Neural progenitor cell (in vitro differentiated cells): ENCODE measurements around the gene MC1R. TPM values are rescaled to one million over a fixed set of nuclear protein-coding genes. Genes with fewer than 3 reads are reported as not detected.

Source experiments
- DNase-seq: peaks from one replicate; pipeline ENCODE4 v3.0.0-alpha.2; 2016; ENCODE audit warnings: low spot score
- H2AFZ ChIP-seq: fragments of 200-600 bp; sonication (generic); replicated peaks from 2 replicates; pipeline ENCODE4 v1.6.1; 2016; ENCODE audit warnings: antibody characterized with exemption
- H3F3A ChIP-seq: fragments of 200-600 bp; sonication (generic); 2 replicates; pipeline ENCODE4 v1.6.1; 2016; ENCODE audit warnings: antibody characterized with exemption, low read depth
- H3K27ac ChIP-seq: fragments of 200-600 bp; sonication (generic); 2 replicates; pipeline ENCODE4 v1.5.1; 2016; ENCODE audit warnings: mild to moderate bottlenecking
- H3K27me3 ChIP-seq: fragments of 200-600 bp; sonication (generic); 2 replicates; pipeline ENCODE4 v1.6.1; 2016; ENCODE audit warnings: mild to moderate bottlenecking, moderate library complexity
- H3K36me3 ChIP-seq: fragments of 200-600 bp; sonication (generic); 2 replicates; pipeline ENCODE4 v1.5.1; 2016
- H3K4me1 ChIP-seq: fragments of 200-600 bp; sonication (generic); 2 replicates; pipeline ENCODE4 v1.6.1; 2016; ENCODE audit warnings: mixed run types
- H3K4me2 ChIP-seq: fragments of 200-600 bp; sonication (generic); 2 replicates; pipeline ENCODE4 v1.6.1; 2016
- H3K4me3 ChIP-seq: fragments of 200-600 bp; sonication (generic); 2 replicates; pipeline ENCODE4 v1.5.1; 2016
- H3K79me2 ChIP-seq: fragments of 200-600 bp; sonication (generic); 2 replicates; pipeline ENCODE4 v1.6.1; 2016; ENCODE audit warnings: low read depth
- H3K9ac ChIP-seq: fragments of 200-600 bp; sonication (generic); 2 replicates; pipeline ENCODE4 v1.6.1; 2016
- H3K9me3 ChIP-seq: fragments of 200-600 bp; sonication (generic); 2 replicates; pipeline ENCODE4 v1.5.1; 2016; ENCODE audit warnings: low read depth
- H4K20me1 ChIP-seq: fragments of 200-600 bp; sonication (generic); 2 replicates; pipeline ENCODE4 v1.6.1; 2016; ENCODE audit warnings: low read depth
- H3K27ac Mint-ChIP-seq: 3 replicates; pipeline ENCODE4 v1.8.0; 2021; ENCODE audit warnings: mixed read lengths
- H3K27me3 Mint-ChIP-seq: 2 replicates; pipeline ENCODE4 v1.8.0; 2022; ENCODE audit warnings: low read depth, mild to moderate bottlenecking, inconsistent platforms, moderate library complexity, mixed read lengths; ENCODE audit not compliant: insufficient read depth
- H3K36me3 Mint-ChIP-seq: 3 replicates; pipeline ENCODE4 v1.8.0; 2021; ENCODE audit warnings: mixed read lengths
- H3K4me1 Mint-ChIP-seq: 3 replicates; pipeline ENCODE4 v1.8.0; 2021; ENCODE audit warnings: mixed read lengths
- H3K4me3 Mint-ChIP-seq: 3 replicates; pipeline ENCODE4 v1.8.0; 2021; ENCODE audit warnings: mild to moderate bottlenecking, moderate library complexity, mixed read lengths
- H3K9me3 Mint-ChIP-seq: 3 replicates; pipeline ENCODE4 v1.8.0; 2020; ENCODE audit warnings: mixed read lengths
- EZH2 ChIP-seq: fragments of 200-600 bp; sonication (generic); IDR thresholded peaks from 2 replicates; pipeline ENCODE4 v1.6.1; 2017; ENCODE audit warnings: antibody characterized with exemption, mild to moderate bottlenecking, moderate library complexity
- EZH2phosphoT487 ChIP-seq: fragments of 200-600 bp; sonication (generic); IDR thresholded peaks from 2 replicates; pipeline ENCODE4 v1.6.1; 2017; ENCODE audit warnings: antibody characterized with exemption
- total RNA-seq: library from RNA; depleted of rRNA; stranded (reverse); fragments of >200 nt; gene quantifications from 2 replicates; pipeline ENCODE4 v1.2.3, GENCODE V29; 2015; ENCODE audit warnings: low replicate concordance
- TF ChIP-seq, protein P1 (sequence below): fragments of 200-600 bp; sonication (generic); IDR thresholded peaks from 2 replicates; pipeline ENCODE4 v1.5.1; 2017; ENCODE audit warnings: antibody characterized with exemption, mild to moderate bottlenecking

The MC1R gene
- total RNA-seq, 1 donor from 2014 or later = 1.7 TPM

DNA sequence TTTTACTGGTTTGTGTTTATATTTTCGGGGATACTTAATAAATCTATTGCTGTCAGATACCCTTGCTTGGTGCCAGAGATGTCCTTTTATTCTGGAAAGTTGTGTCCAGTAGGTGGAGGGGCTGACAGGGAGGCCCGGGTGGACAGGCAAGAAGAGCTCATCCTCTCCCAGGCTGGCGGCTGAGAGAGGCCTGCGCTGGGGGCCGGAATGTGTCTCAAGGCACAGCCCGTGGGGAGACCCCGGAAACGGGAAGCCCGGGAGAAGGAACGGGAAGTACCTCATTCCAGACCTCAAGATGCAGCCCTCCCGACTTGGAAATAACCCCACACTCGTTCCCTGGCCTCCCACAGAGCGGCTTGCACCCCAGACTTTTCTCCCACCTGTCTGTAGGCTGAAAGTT lies 17.4 kb downstream of the MC1R start:
- Histone ChIP-seq H3K27ac (no peak overlapping the region), H2AFZ (no peak overlapping the region), H3K79me2 (no peaks in the 10 kb centered on the region), H4K20me1 (no peaks in the 10 kb centered on the region), H3F3A (no peaks in the 10 kb centered on the region), H3K9ac (no peak overlapping the region), H3K4me3 (no peak overlapping the region), H3K27me3 (no peaks in the 10 kb centered on the region), H3K4me1 (no peaks in the 10 kb centered on the region), H3K4me2 (no peak overlapping the region), H3K36me3 (no peaks in the 10 kb centered on the region), H3K9me3 (no peaks in the 10 kb centered on the region)
- TF ChIP-seq EZH2phosphoT487 = no peak
- TF ChIP-seq, protein P1, sequence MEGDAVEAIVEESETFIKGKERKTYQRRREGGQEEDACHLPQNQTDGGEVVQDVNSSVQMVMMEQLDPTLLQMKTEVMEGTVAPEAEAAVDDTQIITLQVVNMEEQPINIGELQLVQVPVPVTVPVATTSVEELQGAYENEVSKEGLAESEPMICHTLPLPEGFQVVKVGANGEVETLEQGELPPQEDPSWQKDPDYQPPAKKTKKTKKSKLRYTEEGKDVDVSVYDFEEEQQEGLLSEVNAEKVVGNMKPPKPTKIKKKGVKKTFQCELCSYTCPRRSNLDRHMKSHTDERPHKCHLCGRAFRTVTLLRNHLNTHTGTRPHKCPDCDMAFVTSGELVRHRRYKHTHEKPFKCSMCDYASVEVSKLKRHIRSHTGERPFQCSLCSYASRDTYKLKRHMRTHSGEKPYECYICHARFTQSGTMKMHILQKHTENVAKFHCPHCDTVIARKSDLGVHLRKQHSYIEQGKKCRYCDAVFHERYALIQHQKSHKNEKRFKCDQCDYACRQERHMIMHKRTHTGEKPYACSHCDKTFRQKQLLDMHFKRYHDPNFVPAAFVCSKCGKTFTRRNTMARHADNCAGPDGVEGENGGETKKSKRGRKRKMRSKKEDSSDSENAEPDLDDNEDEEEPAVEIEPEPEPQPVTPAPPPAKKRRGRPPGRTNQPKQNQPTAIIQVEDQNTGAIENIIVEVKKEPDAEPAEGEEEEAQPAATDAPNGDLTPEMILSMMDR = no peak
- no peak for TF ChIP-seq EZH2
- Mint-ChIP-seq H3K9me3 (no peaks in the 10 kb centered on the region), H3K4me1 (peaks cover 3% of the 10 kb centered on the region), H3K27ac (no peak overlapping the region), H3K27me3 (peaks cover 2% of the 10 kb centered on the region), H3K4me3 (no peak overlapping the region), H3K36me3 (peaks cover 18% of the 10 kb centered on the region)
- no peak for DNase-seq

DNA sequence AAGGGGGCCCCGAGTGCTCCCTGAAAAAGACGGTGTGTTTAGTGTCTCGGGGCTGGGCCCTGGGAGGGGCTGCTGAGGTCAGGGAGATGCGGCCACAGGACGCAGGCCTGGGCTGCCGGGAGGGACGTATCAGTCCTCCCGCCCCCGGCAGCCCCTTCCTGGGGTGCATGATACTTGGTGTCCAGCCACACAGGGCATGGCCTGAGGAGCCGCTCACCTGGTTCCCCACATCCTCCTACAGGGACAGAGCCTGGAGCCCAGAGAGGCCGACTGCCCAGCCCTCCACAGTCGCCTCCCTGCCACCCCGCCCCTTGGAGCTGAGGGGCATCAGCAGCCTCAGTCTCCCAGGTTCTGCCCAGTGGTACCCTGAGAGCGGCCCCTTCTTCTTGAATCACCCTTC lies 17.8 kb downstream of the MC1R start:
- H2AFZ ChIP-seq = no peak overlapping the region
- peaks cover 2% of the 10 kb centered on the region for H3K27me3 Mint-ChIP-seq
- no peaks in the 10 kb centered on the region for H3K9me3 ChIP-seq
- H3K27ac ChIP-seq = no peak overlapping the region
- no peak for DNase-seq
- no peaks in the 10 kb centered on the region for H3F3A ChIP-seq
- H3K36me3 ChIP-seq = no peaks in the 10 kb centered on the region
- H3K4me2 ChIP-seq = no peak overlapping the region
- H3K9ac ChIP-seq = no peak overlapping the region
- no peaks in the 10 kb centered on the region for H3K9me3 Mint-ChIP-seq
- H3K27ac Mint-ChIP-seq = no peak overlapping the region
- H3K4me1 Mint-ChIP-seq = peaks cover 3% of the 10 kb centered on the region
- TF ChIP-seq EZH2 (no peak), EZH2phosphoT487 (no peak)
- TF ChIP-seq, protein P1 = no peak
- H3K36me3 Mint-ChIP-seq = peaks cover 14% of the 10 kb centered on the region
- H3K27me3 ChIP-seq = no peaks in the 10 kb centered on the region
- no peaks in the 10 kb centered on the region for H3K79me2 ChIP-seq
- H3K4me3 Mint-ChIP-seq = no peak overlapping the region
- H3K4me3 ChIP-seq = no peak overlapping the region
- no peaks in the 10 kb centered on the region for H3K4me1 ChIP-seq
- no peaks in the 10 kb centered on the region for H4K20me1 ChIP-seq

DNA sequence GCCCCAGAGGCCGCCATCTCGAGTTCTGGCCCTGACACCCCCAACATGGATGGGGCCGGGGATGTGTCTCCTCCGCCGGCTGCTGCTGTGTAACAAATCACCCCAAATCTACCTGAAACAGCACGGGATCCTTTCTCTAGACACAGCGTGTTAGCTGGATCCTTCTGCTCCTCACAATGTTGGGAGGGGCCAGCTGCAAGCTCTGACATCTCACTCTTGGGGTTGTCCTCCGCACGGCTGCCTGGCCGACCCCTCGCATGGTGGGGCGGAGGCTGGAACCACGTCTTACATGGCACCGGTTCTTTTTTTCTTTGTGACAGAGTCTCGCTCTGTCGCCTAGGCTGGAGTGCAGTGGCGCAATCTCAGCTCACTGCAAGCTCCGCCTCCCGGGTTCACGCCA lies 18.3 kb downstream of the MC1R start:
- no peaks in the 10 kb centered on the region for H3K9me3 ChIP-seq
- H3K9ac ChIP-seq = no peak overlapping the region
- H3K36me3 ChIP-seq = no peaks in the 10 kb centered on the region
- no peaks in the 10 kb centered on the region for H3K79me2 ChIP-seq
- Mint-ChIP-seq H3K4me3 (no peak overlapping the region), H3K4me1 (peaks cover 3% of the 10 kb centered on the region), H3K27ac (no peak overlapping the region), H3K27me3 (peaks cover 2% of the 10 kb centered on the region), H3K36me3 (peaks cover 13% of the 10 kb centered on the region), H3K9me3 (no peaks in the 10 kb centered on the region)
- no peak overlapping the region for H3K4me3 ChIP-seq
- H4K20me1 ChIP-seq = no peaks in the 10 kb centered on the region
- no peak overlapping the region for H3K27ac ChIP-seq
- H3K4me1 ChIP-seq = no peaks in the 10 kb centered on the region
- TF ChIP-seq EZH2 (no peak), EZH2phosphoT487 (no peak)
- no peaks in the 10 kb centered on the region for H3F3A ChIP-seq
- H2AFZ ChIP-seq = no peak overlapping the region
- no peak for DNase-seq
- no peaks in the 10 kb centered on the region for H3K27me3 ChIP-seq
- no peak overlapping the region for H3K4me2 ChIP-seq

DNA sequence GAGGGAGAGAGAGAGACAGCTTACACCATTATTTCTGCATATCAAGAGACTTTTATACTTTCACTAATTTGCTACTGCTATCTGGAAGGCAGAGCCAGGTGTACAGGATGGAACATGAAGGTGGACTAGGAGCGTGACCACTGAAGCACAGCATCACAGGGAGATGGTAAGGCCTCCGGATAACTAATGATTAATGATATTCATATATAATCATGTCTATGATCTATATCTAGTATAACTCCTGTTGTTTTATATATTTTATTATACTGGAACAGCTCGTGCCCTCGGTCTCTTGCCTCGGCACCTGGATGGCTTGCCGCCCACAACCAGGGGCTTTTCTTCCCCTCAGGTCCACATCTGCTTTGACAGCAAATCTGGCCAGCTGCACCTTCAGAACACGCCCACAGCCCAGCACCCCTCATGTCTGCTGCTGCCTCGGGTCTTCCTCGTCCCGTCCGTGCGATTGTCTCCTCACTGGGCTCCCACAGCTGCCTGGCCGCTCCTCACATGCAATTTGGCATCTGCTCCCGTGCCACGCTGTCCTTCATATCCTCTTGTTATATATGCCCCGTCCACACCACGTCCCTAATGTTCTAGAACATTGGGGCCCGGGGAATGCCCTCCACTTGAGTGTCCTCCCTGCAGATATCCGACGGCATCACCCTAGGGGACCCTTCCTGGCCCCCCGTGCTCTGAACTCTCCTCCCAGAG lies 19.7 kb downstream of the MC1R start:
- no peaks in the 10 kb centered on the region for H4K20me1 ChIP-seq
- H3K27ac ChIP-seq = no peak overlapping the region
- H3K4me2 ChIP-seq = no peak overlapping the region
- H3K4me3 ChIP-seq = no peak overlapping the region
- H3K9me3 Mint-ChIP-seq = no peaks in the 10 kb centered on the region
- H3K27me3 ChIP-seq = no peaks in the 10 kb centered on the region
- H3K27me3 Mint-ChIP-seq = no peaks in the 10 kb centered on the region
- TF ChIP-seq EZH2 (no peak), EZH2phosphoT487 (no peak)
- TF ChIP-seq, protein P1 = no peak
- H3K4me1 ChIP-seq = no peaks in the 10 kb centered on the region
- no peak overlapping the region for H2AFZ ChIP-seq
- H3K9me3 ChIP-seq = no peaks in the 10 kb centered on the region
- H3K4me1 Mint-ChIP-seq = peaks cover 3% of the 10 kb centered on the region
- no peak overlapping the region for H3K4me3 Mint-ChIP-seq
- no peaks in the 10 kb centered on the region for H3F3A ChIP-seq
- H3K27ac Mint-ChIP-seq = no peak overlapping the region
- H3K36me3 ChIP-seq = no peaks in the 10 kb centered on the region
- DNase-seq = no peak
- H3K36me3 Mint-ChIP-seq = peaks cover 9% of the 10 kb centered on the region
- H3K9ac ChIP-seq = no peak overlapping the region
- no peaks in the 10 kb centered on the region for H3K79me2 ChIP-seq
